Left kidney (tissue), 2 donors: ENCODE results near the gene VENTX. TPM values are rescaled to one million over a fixed set of nuclear protein-coding genes. Genes with fewer than 3 reads are reported as not detected.
"Not testable (repeated sequence)": the region's sequence is repeated elsewhere in the genome, so short reads cannot be mapped to it uniquely, and the experiment has no call there.

Experiments used
- DNase-seq: peaks from one replicate; pipeline ENCODE4 v3.0.0-alpha.2; 2013
- polyA plus RNA-seq: library from polyadenylated mRNA; unstranded; fragments of 120-200 nt; gene quantifications from one replicate; pipeline ENCODE4 v1.2.1, GENCODE V29; 2013; ENCODE audit not compliant: insufficient read length

Gene VENTX
- polyA plus RNA-seq, 1 donor = 0.18 TPM

- DNase-seq = no peak
These were observed 22.9 kb upstream of the VENTX start for GRCh38 chr10:133214468-133215410.

DNA sequence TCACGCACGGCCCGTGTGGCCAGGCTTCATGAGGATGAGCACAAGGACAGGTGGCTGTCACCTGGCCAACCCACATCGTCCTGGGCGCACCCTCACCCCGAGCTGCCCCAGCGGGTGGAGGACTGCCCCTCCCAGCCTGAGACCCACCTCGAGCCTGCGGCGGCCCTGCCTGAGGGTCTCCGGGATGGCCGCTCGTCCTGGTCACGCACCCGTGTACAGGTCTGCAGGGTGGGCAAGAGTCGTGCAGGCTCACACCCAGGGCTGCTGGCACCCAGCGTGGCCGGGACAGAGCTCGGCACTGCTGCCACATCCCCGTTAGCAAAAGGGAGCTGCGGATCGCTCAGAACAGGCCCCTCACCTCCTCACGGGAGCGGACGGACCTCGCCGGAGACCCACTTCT, 22.1 kb upstream of the VENTX start:
- DNase-seq = no peak

DNA sequence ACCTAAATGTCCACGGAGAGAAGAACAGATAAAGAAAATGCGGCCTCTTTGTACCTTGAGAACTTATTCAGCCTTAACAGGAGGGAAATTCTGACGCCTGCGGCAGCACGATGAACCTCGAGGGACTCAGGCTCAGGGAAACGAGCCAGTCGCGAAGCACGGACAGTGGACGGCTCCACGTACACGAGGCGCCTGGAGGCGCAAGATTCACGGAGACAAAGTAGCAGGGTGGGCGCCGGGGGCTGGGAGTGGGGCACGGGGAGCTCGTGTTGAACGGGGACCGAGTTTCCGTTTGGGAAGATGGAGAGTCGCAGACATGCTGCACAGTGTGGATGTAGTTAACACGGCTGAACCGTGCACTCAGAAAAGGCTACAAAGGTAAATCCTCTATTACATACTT, 20.9 kb upstream of the VENTX start:
- DNase-seq = no peak

DNA sequence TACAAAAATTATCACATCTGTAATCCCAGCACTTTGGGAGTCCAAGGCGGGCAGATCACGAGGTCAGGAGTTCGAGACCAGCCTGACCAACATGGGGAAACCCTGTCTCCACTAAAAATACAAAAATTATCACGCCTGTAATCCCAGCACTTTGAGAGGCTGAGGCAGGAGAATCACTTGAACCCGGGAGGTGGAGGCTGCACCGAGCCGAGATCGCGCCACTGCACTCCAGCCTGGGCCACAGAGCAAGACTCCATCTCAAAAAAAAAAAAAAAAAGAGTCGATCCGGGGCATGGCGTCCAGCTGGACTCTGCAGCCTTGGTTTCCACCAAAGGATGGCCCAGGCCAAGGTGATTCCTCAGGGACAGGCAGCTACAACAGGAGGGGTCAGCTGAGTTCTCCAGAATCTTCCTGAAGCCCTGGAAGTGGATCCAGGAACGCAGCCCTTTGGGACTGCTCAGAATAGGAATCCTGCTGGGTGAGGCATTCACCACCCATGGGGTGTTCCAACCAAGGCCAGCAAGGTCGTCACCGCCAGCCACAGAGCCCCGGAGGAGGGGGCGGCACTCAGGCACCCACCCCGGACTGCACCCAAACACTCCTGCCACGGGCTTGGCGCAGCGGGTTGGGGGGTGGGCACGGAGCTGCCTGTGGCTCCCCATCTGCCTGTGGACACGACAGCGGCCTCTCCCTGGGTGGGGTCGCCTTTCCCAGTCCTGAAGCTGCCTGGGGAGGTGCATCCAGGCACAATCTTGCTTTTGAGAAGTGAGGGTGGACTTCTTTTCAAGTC, 19.7 kb upstream of the VENTX start:
- no peak for DNase-seq

- no peak for DNase-seq
These were observed 18.8 kb upstream of the VENTX start for GRCh38 chr10:133218891-133219290.

DNA sequence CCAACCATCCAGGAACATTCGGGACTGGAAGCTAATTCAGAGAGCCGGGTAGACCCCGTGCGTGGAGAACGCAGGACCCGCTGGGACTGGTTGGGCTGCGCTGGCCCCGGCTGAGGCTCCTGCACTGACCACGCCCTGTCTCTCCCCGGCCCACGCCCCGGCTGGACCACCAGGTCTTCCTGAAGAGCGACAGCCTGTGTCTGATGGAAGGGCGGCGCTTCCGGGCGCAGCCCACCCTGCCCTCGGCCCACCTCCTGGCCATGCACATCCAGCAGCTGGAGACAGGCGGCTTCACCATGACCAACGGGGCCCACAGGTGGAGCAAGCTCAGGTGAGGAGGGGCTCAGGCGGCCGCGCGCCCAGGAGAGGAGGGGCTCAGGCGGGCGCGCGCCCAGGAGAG, 17.9 kb upstream of the VENTX start:
- peak; percentile 57 for DNase-seq

DNA sequence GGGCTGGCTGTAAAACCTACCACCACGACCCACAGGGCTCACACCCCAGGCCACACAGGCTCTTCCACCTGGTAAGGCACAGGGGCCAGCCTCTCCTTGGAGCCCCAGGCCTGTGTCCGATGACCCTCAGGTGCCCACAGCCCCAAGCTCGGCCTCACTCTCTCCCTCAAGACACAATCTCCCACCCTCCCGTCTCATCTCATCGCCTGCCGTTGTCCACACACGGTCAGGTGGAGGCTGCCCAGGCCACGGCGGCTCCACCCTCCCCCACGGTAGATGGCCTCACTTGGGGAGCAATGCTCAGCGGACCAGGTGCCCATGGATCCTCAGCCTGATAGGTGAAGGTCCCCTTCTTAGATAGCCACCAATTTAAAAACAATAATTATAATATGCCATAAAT, 16.3 kb upstream of the VENTX start:
- DNase-seq = no peak

DNA sequence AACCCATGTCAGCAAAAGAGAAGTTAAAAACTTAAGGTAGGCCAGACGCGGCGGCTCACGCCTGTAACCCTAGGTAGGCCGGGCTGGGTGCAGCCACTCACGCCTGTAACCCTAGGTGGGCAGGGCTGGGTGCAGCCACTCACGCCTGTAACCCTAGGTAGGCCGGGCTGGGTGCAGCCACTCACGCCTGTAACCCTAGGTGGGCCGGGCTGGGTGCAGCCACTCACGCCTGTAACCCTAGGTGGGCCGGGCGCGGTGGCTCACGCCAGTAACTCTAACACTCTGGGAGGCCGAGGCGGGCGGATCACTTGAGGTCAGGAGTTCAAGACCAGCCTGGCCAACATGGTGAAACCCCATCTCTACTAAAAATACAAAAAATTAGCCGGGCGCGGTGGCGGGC, 15.9 kb upstream of the VENTX start:
- DNase-seq = not testable (repeated sequence)

- no peak for DNase-seq
These were observed 13.6 kb upstream of the VENTX start for GRCh38 chr10:133224076-133224475.

GRCh38 chr10:133224756-133225372, 12.8 kb upstream of the VENTX start:
- DNase-seq = peak; percentile 61

DNA sequence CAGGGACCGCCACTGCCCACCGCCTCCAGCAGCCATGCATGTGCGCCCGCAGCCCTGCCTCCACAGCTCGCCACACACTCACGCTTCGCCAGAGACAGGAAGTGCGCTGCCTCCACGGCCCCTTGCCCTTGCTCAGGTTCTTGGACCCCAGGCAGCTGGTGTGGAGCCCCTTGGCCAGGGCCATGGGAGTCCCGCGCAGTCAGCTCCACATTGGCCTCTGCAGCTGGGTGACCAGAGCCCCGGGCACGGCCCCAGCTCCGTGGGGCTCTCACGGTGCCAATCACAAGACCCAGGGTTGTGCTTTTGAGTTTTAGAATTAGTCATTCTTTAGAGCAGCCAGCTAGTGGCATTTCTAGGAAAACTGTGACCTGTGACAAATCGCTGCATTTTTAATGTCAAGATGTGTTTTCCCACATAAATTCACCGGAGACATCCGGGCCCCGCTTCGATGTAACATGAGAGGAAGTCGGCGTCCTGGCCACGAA, 11.9 kb upstream of the VENTX start:
- DNase-seq = no peak

- no peak for DNase-seq
These were observed 11.3 kb upstream of the VENTX start for GRCh38 chr10:133226251-133226808.

DNA sequence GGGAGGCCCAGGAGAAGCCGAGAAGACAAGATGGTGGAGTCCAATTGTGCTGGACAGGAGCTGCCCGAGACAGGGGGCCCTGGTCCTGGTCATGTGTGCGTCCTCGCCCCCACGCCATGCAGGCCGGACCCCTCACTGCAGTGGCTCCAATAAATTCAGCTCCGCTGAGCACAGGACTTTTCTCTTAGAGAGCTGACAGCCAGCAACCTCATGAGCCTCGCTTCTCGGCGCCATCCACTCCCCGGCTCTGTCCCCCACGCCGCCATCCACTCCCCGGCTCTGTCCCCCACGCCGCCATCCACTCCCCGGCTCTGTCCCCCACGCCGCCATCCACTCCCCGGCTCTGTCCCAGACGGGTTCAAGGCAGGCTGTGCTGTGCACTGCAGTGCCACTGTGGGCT, 10.4 kb upstream of the VENTX start:
- DNase-seq = no peak

- no peak for DNase-seq
These were observed 8.2 kb upstream of the VENTX start for GRCh38 chr10:133229265-133230043.

- DNase-seq = no peak
These were observed 7.7 kb upstream of the VENTX start, which contains the start of gene UTF1 for GRCh38 chr10:133230044-133230361. Gene UTF1, plus strand, starts transcription at chr10:133230217. Its CDS starts 72 bp downstream, at chr10:133230289.

GRCh38 chr10:133230387-133231195, 7.1 kb upstream of the VENTX start:
- no peak for DNase-seq

- no peak for DNase-seq
These were observed 6.3 kb upstream of the VENTX start for GRCh38 chr10:133231244-133231945.

DNA sequence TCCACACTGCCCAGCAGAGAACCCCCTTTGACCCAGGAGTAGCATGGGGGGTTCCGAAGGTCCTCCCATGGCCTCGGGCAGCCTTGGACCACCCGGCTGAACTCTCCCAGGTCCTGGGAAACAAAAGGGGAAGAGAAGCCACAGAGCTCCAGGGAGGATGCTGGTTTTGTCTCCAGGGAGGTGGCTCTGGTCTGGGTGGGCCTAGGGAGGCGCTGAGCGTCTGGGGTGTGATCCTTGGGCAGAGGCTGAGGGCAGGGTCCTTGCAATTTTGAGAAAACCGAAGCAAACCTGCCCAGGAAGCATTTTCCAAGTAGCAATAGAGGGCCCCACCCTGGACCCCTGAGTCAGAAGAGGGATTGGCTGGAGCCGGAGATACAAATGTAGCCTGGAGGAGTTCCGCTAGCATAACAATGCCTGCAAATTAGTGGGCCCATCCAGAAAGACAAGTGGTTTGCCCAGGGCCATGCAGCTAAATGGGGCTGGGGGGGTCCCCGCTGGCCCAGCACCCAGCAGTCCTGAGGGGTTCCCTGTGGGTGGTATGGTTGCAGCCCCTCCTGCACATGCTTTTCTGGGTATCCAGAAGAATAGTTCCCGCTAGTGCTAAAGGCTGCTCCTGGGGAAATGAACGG, 5.6 kb upstream of the VENTX start:
- no peak for DNase-seq

DNA sequence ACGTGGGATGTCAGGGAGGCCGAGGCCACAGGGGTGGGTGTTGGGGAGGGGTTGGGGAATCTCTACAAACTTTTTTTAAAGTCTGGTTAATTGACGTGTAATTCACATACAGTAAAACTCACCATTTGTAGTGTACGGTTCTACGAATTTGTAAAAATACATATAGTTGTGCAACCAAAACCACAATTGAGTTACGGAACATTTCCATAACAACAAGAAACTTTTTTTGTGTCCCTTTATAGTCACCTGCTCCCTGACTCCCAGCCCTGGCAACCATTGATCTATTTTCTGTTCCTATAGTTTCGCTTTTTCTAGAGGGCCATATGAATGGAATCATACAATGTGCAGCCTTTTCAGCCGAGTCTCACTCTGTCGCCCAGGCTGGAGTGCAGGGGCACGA, 2.9 kb upstream of the VENTX start:
- DNase-seq = not testable (repeated sequence)
